ENCODE measurements around the gene GANC. TPM values are rescaled to one million over a fixed set of nuclear protein-coding genes. Genes with fewer than 3 reads are reported as not detected.
A peak's percentile ranks its signal among the peaks of the same experiment; 100 is the strongest.

GANC gene
- total and polyA plus RNA-seq, 7 experiments from 2014 or later = 14.0 to 57.2 (median 40.7) TPM

DNA sequence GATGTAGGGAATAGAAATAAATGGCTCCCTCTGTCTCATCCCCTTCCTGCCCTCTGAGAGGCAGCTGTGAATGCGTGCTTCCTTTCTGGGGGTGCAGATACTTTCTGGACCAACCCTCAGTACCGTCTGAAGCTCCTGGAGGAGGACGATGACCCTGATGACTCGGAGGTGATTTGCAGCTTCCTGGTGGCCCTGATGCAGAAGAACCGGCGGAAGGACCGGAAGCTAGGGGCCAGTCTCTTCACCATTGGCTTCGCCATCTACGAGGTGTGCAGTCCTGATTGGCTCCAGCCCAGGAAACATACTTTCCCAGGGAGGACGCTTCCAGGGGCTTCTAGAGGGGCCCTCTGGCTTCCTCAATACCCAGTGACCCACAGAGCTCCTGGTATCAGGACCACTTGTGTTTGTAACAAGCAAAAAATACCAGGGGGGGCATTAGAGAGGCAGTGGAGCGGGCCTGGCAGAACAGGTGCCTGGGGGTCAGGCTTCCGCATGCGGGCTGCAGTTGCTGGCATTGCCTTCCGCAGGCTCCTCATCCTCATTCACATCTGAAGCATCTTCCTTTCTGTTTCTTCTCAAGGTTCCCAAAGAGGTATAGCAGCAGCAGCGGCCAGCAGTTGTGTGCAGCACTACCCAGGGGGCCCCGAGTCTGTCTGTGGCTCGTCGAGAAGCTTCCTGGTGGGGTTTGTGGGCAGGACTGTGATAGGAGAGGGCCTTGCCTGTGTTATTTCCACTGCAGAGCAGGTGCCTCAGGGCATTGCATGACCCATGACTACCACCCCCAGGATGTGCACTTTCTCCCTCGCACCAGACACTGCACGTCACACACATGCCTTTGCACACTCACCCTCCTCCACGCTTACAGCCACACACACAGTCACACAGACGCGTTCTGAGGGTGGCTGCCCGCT is 128.8 kb downstream of the GANC start:
- H3K4me3 ChIP-seq (ENCODE audit: low read length) = no peak overlapping the region
- no peaks in the 10 kb centered on the region for H3K9me3 ChIP-seq (ENCODE audit: control insufficient read depth in 2 of 3, low read length in 3 of 3)
- H3K4me3 Mint-ChIP-seq = peak overlapping the region in 3 of 10 donors; percentile 47 to 57 (median 55)
- CTCF ChIA-PET = no interaction called here
- H3K9me3 Mint-ChIP-seq = peaks cover 0 to 2% (median 0%) of the 10 kb centered on the region in 11 donors
- H3K36me3 Mint-ChIP-seq = peaks cover 0 to 41% (median 12%) of the 10 kb centered on the region in 5 donors
- H3K4me1 Mint-ChIP-seq = peaks cover 0 to 10% (median 0%) of the 10 kb centered on the region in 7 donors
- intact Hi-C loops (cut with micrococcal nuclease) = no loop called here
- H3K27ac Mint-ChIP-seq = peak overlapping the region in 2 of 9 donors; percentile 30 to 43
- H3K27me3 ChIP-seq (ENCODE audit: control insufficient read depth in 2 of 2, insufficient read depth in 2 of 2, low read length in 2 of 2) = no peaks in the 10 kb centered on the region
- no peaks in the 10 kb centered on the region for H3K27me3 Mint-ChIP-seq
- peaks cover 0 to 24% (median 0%) of the 10 kb centered on the region in 3 experiments for H3K36me3 ChIP-seq (ENCODE audit: control insufficient read depth in 2 of 3, insufficient read depth in 3 of 3, low read length in 3 of 3)
- DNase-seq = no peak
- H3K4me1 ChIP-seq (ENCODE audit: control insufficient read depth in 2 of 2, insufficient read depth in 2 of 2, low read length in 2 of 2) = no peaks in the 10 kb centered on the region
- no peak overlapping the region for H3K27ac ChIP-seq (ENCODE audit: low read depth, low read length)
- peak; percentile 29 for ATAC-seq
- POLR2A ChIA-PET = no interaction called here

DNA sequence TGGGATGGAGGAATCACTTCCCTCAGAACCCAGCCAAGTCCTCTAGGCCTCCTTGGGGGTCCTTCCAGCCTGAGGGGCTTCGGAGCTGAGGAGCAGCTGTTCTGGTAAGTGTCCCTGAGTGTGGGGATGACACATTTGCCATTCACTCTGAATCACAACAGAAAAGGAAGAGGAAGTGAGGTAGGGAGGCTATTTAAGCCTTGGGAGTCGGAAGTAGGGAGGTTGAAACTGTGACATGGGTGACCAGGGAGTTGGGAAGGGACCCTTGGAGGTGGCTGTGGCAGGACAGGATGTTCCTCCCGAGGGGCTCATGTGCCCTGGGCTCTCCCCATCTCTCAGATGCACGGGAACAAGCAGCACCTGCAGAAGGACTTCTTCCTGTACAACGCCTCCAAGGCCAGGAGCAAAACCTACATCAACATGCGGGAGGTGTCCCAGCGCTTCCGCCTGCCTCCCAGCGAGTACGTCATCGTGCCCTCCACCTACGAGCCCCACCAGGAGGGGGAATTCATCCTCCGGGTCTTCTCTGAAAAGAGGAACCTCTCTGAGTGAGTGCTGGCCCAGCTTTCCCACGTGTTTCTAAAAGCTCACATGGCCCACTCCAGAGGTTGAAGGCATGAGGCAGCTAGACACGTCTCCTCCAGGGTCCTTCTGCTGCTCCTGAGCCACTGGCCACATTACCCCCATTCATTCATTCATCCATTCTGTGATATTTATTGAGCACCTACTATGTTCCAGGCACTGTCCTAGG is 129.6 kb downstream of the GANC start:
- no peak overlapping the region for H3K27ac ChIP-seq (ENCODE audit: low read depth, low read length)
- POLR2A ChIA-PET = no interaction called here

DNA sequence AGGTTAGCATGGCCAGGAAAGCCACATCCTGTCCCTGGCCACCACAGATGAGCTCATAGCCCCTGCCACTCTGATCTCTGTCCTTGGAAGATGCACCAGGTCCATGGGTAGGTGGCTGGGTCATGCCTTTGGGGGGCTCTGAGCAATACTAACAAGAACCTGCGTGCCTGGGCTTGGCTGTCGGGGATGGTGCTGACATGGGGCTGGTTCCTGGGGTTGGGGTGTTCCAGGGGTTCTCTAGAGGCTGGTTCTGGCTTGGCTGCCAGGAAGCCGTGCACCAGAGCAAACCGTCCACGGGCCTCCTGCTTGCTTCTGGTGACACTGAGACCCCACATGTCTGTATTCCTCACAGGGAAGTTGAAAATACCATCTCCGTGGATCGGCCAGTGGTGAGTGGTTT is 130.4 kb downstream of the GANC start:
- CTCF ChIA-PET = no interaction called here
- Histone ChIP-seq H3K27ac (ENCODE audit: low read depth, low read length) (no peak overlapping the region), H3K36me3 (ENCODE audit: control insufficient read depth in 2 of 3, insufficient read depth in 3 of 3, low read length in 3 of 3) (peaks cover 0 to 24% (median 0%) of the 10 kb centered on the region in 3 experiments), H3K4me1 (ENCODE audit: control insufficient read depth in 2 of 2, insufficient read depth in 2 of 2, low read length in 2 of 2) (no peaks in the 10 kb centered on the region), H3K27me3 (ENCODE audit: control insufficient read depth in 2 of 2, insufficient read depth in 2 of 2, low read length in 2 of 2) (no peaks in the 10 kb centered on the region), H3K9me3 (ENCODE audit: control insufficient read depth in 2 of 3, low read length in 3 of 3) (no peaks in the 10 kb centered on the region), H3K4me3 (ENCODE audit: low read length) (no peak overlapping the region)
- POLR2A ChIA-PET = no interaction called here
- H3K4me3 Mint-ChIP-seq = no peak overlapping the region
- H3K9me3 Mint-ChIP-seq = peaks cover 0 to 3% (median 0%) of the 10 kb centered on the region in 11 donors
- H3K27me3 Mint-ChIP-seq = no peaks in the 10 kb centered on the region
- intact Hi-C loops (cut with micrococcal nuclease) = no loop called here
- H3K4me1 Mint-ChIP-seq = peaks cover 0 to 10% (median 0%) of the 10 kb centered on the region in 7 donors
- no peak overlapping the region for H3K27ac Mint-ChIP-seq
- DNase-seq = no peak
- H3K36me3 Mint-ChIP-seq = peaks cover 0 to 46% (median 12%) of the 10 kb centered on the region in 5 donors
- no peak for ATAC-seq

More for the DNA sequence above, 129.6 kb downstream of the GANC start:
- H3K4me1 ChIP-seq (ENCODE audit: control insufficient read depth in 2 of 2, insufficient read depth in 2 of 2, low read length in 2 of 2) = no peaks in the 10 kb centered on the region
- no peak for DNase-seq
- ATAC-seq = peak; percentile 27
- H3K9me3 Mint-ChIP-seq = peaks cover 0 to 2% (median 0%) of the 10 kb centered on the region in 11 donors
- H3K27ac Mint-ChIP-seq = peak overlapping the region in 1 of 9 donors; percentile 30
- H3K36me3 Mint-ChIP-seq = peaks cover 0 to 46% (median 12%) of the 10 kb centered on the region in 5 donors
- H3K36me3 ChIP-seq (ENCODE audit: control insufficient read depth in 2 of 3, insufficient read depth in 3 of 3, low read length in 3 of 3) = peaks cover 0 to 24% (median 0%) of the 10 kb centered on the region in 3 experiments
- H3K4me1 Mint-ChIP-seq = peaks cover 0 to 10% (median 0%) of the 10 kb centered on the region in 7 donors
- H3K4me3 ChIP-seq (ENCODE audit: low read length) = no peak overlapping the region
- no peaks in the 10 kb centered on the region for H3K9me3 ChIP-seq (ENCODE audit: control insufficient read depth in 2 of 3, low read length in 3 of 3)
- intact Hi-C loops (cut with micrococcal nuclease) = no loop called here
- peak overlapping the region in 1 of 10 donors; percentile 55 for H3K4me3 Mint-ChIP-seq
- H3K27me3 Mint-ChIP-seq = no peaks in the 10 kb centered on the region
- CTCF ChIA-PET = no interaction called here
- H3K27me3 ChIP-seq (ENCODE audit: control insufficient read depth in 2 of 2, insufficient read depth in 2 of 2, low read length in 2 of 2) = no peaks in the 10 kb centered on the region

DNA sequence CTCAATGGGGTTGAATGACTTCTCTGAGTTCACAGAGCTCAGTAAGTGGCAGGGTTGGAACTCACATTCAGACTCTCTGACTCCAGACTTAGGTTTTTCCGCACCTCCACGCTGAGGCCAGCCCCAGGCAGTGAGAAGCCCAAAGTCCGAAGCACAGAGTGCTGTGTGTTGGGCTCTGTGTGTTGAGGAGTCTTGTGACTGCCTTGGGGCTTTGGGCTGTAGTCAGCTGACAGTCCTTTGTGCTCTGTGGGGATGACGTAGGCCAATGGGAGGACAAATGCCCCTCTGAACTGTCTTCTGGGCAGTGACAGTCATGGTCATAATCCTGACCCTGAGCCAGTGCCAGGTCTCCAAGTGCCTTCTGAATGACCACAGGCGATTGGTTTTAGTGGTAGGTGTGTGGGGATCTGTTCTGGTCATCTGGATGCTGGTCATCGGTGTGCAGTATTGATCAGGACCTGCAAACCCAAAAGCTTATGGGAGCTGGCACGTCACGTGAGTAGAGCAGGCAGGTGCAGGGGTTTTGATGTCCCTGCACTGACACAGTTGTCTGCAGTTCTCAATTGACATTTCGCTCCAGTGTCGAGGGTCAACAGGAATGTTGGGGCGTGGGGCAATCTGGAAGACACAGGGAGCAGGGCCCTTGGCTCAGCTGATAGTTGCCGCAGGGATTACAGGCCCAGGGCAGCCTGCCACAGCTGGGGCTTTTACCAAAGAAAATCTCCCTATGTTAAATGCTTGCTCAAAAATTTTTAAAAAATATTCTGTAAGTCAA is 131.6 kb downstream of the GANC start:
- H3K27me3 ChIP-seq (ENCODE audit: control insufficient read depth in 2 of 2, insufficient read depth in 2 of 2, low read length in 2 of 2) = no peaks in the 10 kb centered on the region
- H3K4me1 ChIP-seq (ENCODE audit: control insufficient read depth in 2 of 2, insufficient read depth in 2 of 2, low read length in 2 of 2) = no peaks in the 10 kb centered on the region
- H3K27ac Mint-ChIP-seq = no peak overlapping the region
- H3K27ac ChIP-seq (ENCODE audit: low read depth, low read length) = no peak overlapping the region
- H3K27me3 Mint-ChIP-seq = no peaks in the 10 kb centered on the region
- peaks cover 0 to 3% (median 0%) of the 10 kb centered on the region in 11 donors for H3K9me3 Mint-ChIP-seq
- CTCF ChIA-PET = no interaction called here
- H3K36me3 ChIP-seq (ENCODE audit: control insufficient read depth in 2 of 3, insufficient read depth in 3 of 3, low read length in 3 of 3) = peaks cover 0 to 17% (median 0%) of the 10 kb centered on the region in 3 experiments
- H3K9me3 ChIP-seq (ENCODE audit: control insufficient read depth in 2 of 3, low read length in 3 of 3) = no peaks in the 10 kb centered on the region
- H3K4me3 ChIP-seq (ENCODE audit: low read length) = no peak overlapping the region
- intact Hi-C loops (cut with micrococcal nuclease) = no loop called here
- POLR2A ChIA-PET = interaction anchor here (1.4 kb wide), 1 partner anchor 13 kb away, joined by 3 read pairs; no protein-coding TSS in a partner anchor
- no peak overlapping the region for H3K4me3 Mint-ChIP-seq
- H3K4me1 Mint-ChIP-seq = peaks cover 0 to 10% (median 0%) of the 10 kb centered on the region in 7 donors
- ATAC-seq (no peak), DNase-seq (no peak)
- H3K36me3 Mint-ChIP-seq = peaks cover 0 to 37% (median 8%) of the 10 kb centered on the region in 5 donors

DNA sequence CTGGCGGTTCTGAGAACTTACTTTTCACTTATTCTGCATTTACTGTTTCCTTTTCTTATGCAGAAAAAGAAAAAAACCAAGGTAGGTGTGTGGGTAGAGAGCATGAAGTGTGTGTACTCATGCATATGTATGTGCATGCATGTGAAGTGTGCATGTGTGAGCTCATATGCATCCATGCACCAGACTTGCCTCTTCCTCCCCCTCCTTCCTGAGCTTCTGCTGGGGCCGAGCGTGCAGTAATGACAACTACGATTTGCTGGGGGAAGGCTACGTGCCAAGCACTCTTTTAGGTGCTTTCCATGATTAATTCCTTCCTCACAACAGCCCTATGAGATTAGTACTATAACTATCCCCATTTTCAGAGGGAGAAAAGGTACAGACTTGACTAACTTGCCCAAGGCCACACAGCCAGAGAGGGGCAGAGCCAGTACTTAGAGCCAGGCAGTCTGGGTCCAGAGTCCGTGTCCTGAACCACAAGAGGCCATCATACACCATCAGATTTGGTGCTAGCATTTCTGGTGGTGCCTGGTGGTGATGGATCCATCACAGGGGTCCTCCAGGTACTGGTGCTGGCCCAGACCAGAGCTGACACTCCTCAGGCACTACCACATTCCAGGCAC is 133.0 kb downstream of the GANC start:
- DNase-seq (no peak), ATAC-seq (no peak)
- H3K4me3 Mint-ChIP-seq = no peak overlapping the region
- H3K36me3 ChIP-seq (ENCODE audit: control insufficient read depth in 2 of 3, insufficient read depth in 3 of 3, low read length in 3 of 3) = peaks cover 0 to 15% (median 4%) of the 10 kb centered on the region in 3 experiments
- peak overlapping the region in 1 of 9 donors; percentile 20 for H3K27ac Mint-ChIP-seq
- no peak overlapping the region for H3K4me3 ChIP-seq (ENCODE audit: low read length)
- H3K27me3 ChIP-seq (ENCODE audit: control insufficient read depth in 2 of 2, insufficient read depth in 2 of 2, low read length in 2 of 2) = no peaks in the 10 kb centered on the region
- CTCF ChIA-PET = no interaction called here
- H3K36me3 Mint-ChIP-seq = peaks cover 0 to 30% (median 0%) of the 10 kb centered on the region in 5 donors
- no peak overlapping the region for H3K27ac ChIP-seq (ENCODE audit: low read depth, low read length)
- H3K9me3 ChIP-seq (ENCODE audit: control insufficient read depth in 2 of 3, low read length in 3 of 3) = no peaks in the 10 kb centered on the region
- H3K4me1 Mint-ChIP-seq = peaks cover 0 to 10% (median 0%) of the 10 kb centered on the region in 7 donors
- intact Hi-C loops (cut with micrococcal nuclease) = no loop called here
- H3K27me3 Mint-ChIP-seq = no peaks in the 10 kb centered on the region
- H3K4me1 ChIP-seq (ENCODE audit: control insufficient read depth in 2 of 2, insufficient read depth in 2 of 2, low read length in 2 of 2) = no peaks in the 10 kb centered on the region
- POLR2A ChIA-PET = interaction anchor here (1.4 kb wide), 1 partner anchor 15 kb away, joined by 3 read pairs; no protein-coding TSS in a partner anchor
- peaks cover 0 to 3% (median 0%) of the 10 kb centered on the region in 11 donors for H3K9me3 Mint-ChIP-seq
